ENCODE measurements around the gene GDPGP1. TPM values are rescaled to one million over a fixed set of nuclear protein-coding genes. Genes with fewer than 3 reads are reported as not detected.

The GDPGP1 gene
- total and polyA plus RNA-seq, 2 donors (not counting 1 experiment from before 2014, with no cell fraction given) = 9.3 to 10.4 TPM

GRCh38 chr15:90191794-90192509, 42.1 kb upstream of the GDPGP1 start:
- intact Hi-C loops (cut with micrococcal nuclease) = loop anchor here (1.0 to 5.0 kb wide), 7 partner anchors 8 to 740 kb away; partner anchors contain the start of genes GDPGP1, HDDC3, IQGAP1 and NGRN
- peak overlapping the region; percentile 45 to 58 (median 53) for H3K4me3 ChIP-seq (ENCODE audit: control extremely low read depth in 1 of 5, extremely low read depth in 1 of 5, insufficient read depth in 1 of 5, low read depth in 2 of 5, low read length in 4 of 5)
- no peaks in the 10 kb centered on the region for H3K9me3 ChIP-seq (ENCODE audit: control extremely low read depth in 1 of 3, control insufficient read depth in 2 of 3, insufficient read depth in 1 of 3, low read length in 2 of 3)
- H2AFZ ChIP-seq (ENCODE audit: insufficient read depth, low read depth, low read length, poor library complexity, severe bottlenecking) = no peak overlapping the region
- DNase-seq (peak; percentile 90), ATAC-seq (ENCODE audit: low read depth) (peak; percentile 70)
- H3K4me2 ChIP-seq (replicated peaks; ENCODE audit: low read depth, low read length, poor library complexity, severe bottlenecking) = peak overlapping the region; percentile 83
- 4% methylated on average over 7 of the region's 7 CpGs for WGBS (ENCODE audit: insufficient coverage)
- peak overlapping the region; percentile 97 for H3K27ac Mint-ChIP-seq
- POLR2A ChIA-PET = interaction anchor here (0.5 to 6.2 kb wide), 13 partner anchors 8 to 961 kb away, joined by 3 to 163 read pairs (median 9); partner anchors contain the start of genes CIB1, GDPGP1, IQGAP1 and SEMA4B
- H3K27ac ChIP-seq (ENCODE audit: low read length in 2 of 2) = peak overlapping the region; percentile 88 to 91
- H4K20me1 ChIP-seq (ENCODE audit: control insufficient read depth, insufficient read depth, low read length, poor library complexity, severe bottlenecking) = no peaks in the 10 kb centered on the region
- no peaks in the 10 kb centered on the region for H3K27me3 ChIP-seq (replicated peaks in 1 of 4; ENCODE audit: control extremely low read depth in 1 of 4, control insufficient read depth in 3 of 4, insufficient read depth in 4 of 4, low read length in 3 of 4)
- peaks cover 63% of the 10 kb centered on the region for H3K79me2 ChIP-seq (ENCODE audit: control insufficient read depth, insufficient read depth, low read length)
- no peak for TF ChIP-seq EZH2 (IDR thresholded peaks at IDR 0.05; ENCODE audit: borderline replicate concordance, insufficient read depth, low read depth, low read length, poor library complexity, severe bottlenecking)
- TF ChIP-seq CTCF (IDR thresholded peaks at IDR 0.05) = no peak
- peaks cover 0 to 14% of the 10 kb centered on the region in 2 experiments for H3K36me3 ChIP-seq (replicated peaks in 1 of 2; ENCODE audit: control extremely low read depth in 1 of 2, control insufficient read depth in 1 of 2, extremely low read depth in 1 of 2, insufficient read depth in 2 of 2, low read length in 1 of 2)
- H3K4me3 Mint-ChIP-seq = peak overlapping the region; percentile 87
- H3K9me3 Mint-ChIP-seq (ENCODE audit: insufficient read depth) = no peaks in the 10 kb centered on the region
- no peaks in the 10 kb centered on the region for H3K27me3 Mint-ChIP-seq
- H3K9ac ChIP-seq (ENCODE audit: low read length) = peak overlapping the region; percentile 46
- H3K4me1 ChIP-seq (ENCODE audit: control insufficient read depth in 2 of 2, insufficient read depth in 2 of 2, low read length in 2 of 2) = peaks cover 81 to 96% of the 10 kb centered on the region in 2 donors
- H3K4me1 Mint-ChIP-seq = peaks cover 82% of the 10 kb centered on the region
- CTCF ChIA-PET = interaction anchor here (0.6 to 12.1 kb wide), 15 partner anchors 8 to 50 kb away, joined by 3 to 274 read pairs (median 5); partner anchors contain the start of genes CIB1, GDPGP1 and SEMA4B
